Panc1 (cell line): ENCODE data around the gene LRRC4. TPM values are rescaled to one million over a fixed set of nuclear protein-coding genes. Genes with fewer than 3 reads are reported as not detected.

ENCODE experiments used
- ATAC-seq: fragments of 200-7000 bp; cut with Tn5 transposase; 2 replicates; pipeline ENCODE4 v1.9.1; 2020; ENCODE audit warnings: mild to moderate bottlenecking, moderate library complexity
- BruUV-seq: library from RNA; stranded (reverse); fragments of 400-500 nt; replicated peaks from 2 replicates; lab custom pipeline; 2021; lab: Mats Ljungman, UMichigan
- CTCF ChIA-PET: fragments of 300-600 bp; sonication (Branson Sonifier 250); formaldehyde crosslinking; loops from one replicate; lab custom pipeline; 2022; ENCODE audit warnings: antibody characterized with exemption; lab: Charles Lee
- POLR2A ChIA-PET: fragments of 300-600 bp; sonication (Branson Sonifier 250); formaldehyde crosslinking; loops from one replicate; lab custom pipeline; 2022; ENCODE audit warnings: antibody characterized with exemption; lab: Charles Lee
- DNase-seq: peaks from one replicate; pipeline ENCODE4 v3.0.0-alpha.2; 2010; ENCODE audit warnings: low read depth, low spot score
- H3K27ac ChIP-seq: 2 replicates; pipeline ENCODE4 v1.5.1; 2011; ENCODE audit warnings: mild to moderate bottlenecking, low read length, inconsistent platforms
- H3K27me3 ChIP-seq: fragments of 200-500 bp; sonication (Bioruptor generic); 2 replicates; pipeline ENCODE4 v1.6.0; 2014; ENCODE audit warnings: low read length, inconsistent platforms; ENCODE audit not compliant: control insufficient read depth, insufficient read depth
- H3K36me3 ChIP-seq: fragments of 200-500 bp; sonication (Bioruptor generic); 2 replicates; pipeline ENCODE4 v1.5.1; 2014; ENCODE audit warnings: inconsistent platforms, mild to moderate bottlenecking, low read length, moderate library complexity; ENCODE audit not compliant: control insufficient read depth, insufficient read depth
- H3K4me1 ChIP-seq: 2 replicates; pipeline ENCODE4 v1.5.1; 2011; ENCODE audit warnings: inconsistent platforms, mild to moderate bottlenecking, low read length, moderate library complexity; ENCODE audit not compliant: control insufficient read depth, insufficient read depth
- H3K4me3 ChIP-seq, 2 experiments: 2 replicates each; pipeline ENCODE4 v1.5.1; 2011 to 2012; ENCODE audit warnings: low read depth in 2 of 2, low read length in 2 of 2, mild to moderate bottlenecking in 2 of 2, inconsistent platforms in 1 of 2, moderate library complexity in 1 of 2
- H3K9me3 ChIP-seq: fragments of 200-500 bp; sonication (Bioruptor generic); 2 replicates; pipeline ENCODE4 v1.5.1; 2014; ENCODE audit warnings: low read depth, mild to moderate bottlenecking, inconsistent platforms, low read length, moderate library complexity; ENCODE audit not compliant: control insufficient read depth, insufficient read depth
- CTCF ChIP-seq: fragments of 450-650 bp; IDR thresholded peaks from 2 replicates; pipeline ENCODE4 v1.5.1; 2017; ENCODE audit warnings: mild to moderate bottlenecking
- POLR2AphosphoS5 ChIP-seq: IDR thresholded peaks from 2 replicates; pipeline ENCODE4 v1.6.1; 2012; ENCODE audit warnings: mild to moderate bottlenecking, low read depth, low read length, moderate library complexity
- REST ChIP-seq, 2 experiments: IDR thresholded peaks; 2 replicates each; pipeline ENCODE4 v1.6.1; 2011 to 2012; ENCODE audit warnings: low read depth in 2 of 2, control low read depth in 1 of 2, low read length in 1 of 2, mild to moderate bottlenecking in 1 of 2, moderate library complexity in 1 of 2; ENCODE audit not compliant: insufficient read depth in 1 of 2
- SIN3A ChIP-seq: IDR thresholded peaks from 2 replicates; pipeline ENCODE4 v1.6.1; 2012; ENCODE audit warnings: low read depth, mild to moderate bottlenecking, low read length, moderate library complexity, borderline replicate concordance; ENCODE audit not compliant: insufficient read depth
- TCF7L2 ChIP-seq: IDR thresholded peaks from 2 replicates; pipeline ENCODE4 v1.6.1; 2011; ENCODE audit warnings: mild to moderate bottlenecking, low read depth, low read length, inconsistent platforms
- in situ Hi-C: cut with HindIII; loops from 2 replicates; pipeline ENCODE4 v1.10.0; 2016; ENCODE audit warnings: low sequenced_read_pairs, low pct_unique_long_range_greater_than_20kb
- intact Hi-C: fragments of 100-400 bp; cut with micrococcal nuclease; formaldehyde crosslinking; loops from one replicate; pipeline ENCODE4 v1.10.0; 2022; ENCODE audit not compliant: unreplicated experiment
- total RNA-seq: library from RNA; stranded (reverse); gene quantifications from one replicate; pipeline ENCODE4 v1.2.1, GENCODE V29; 2021; ENCODE audit not compliant: unreplicated experiment

LRRC4 gene
- total RNA-seq, 1 experiment from 2014 or later = not detected

DNA sequence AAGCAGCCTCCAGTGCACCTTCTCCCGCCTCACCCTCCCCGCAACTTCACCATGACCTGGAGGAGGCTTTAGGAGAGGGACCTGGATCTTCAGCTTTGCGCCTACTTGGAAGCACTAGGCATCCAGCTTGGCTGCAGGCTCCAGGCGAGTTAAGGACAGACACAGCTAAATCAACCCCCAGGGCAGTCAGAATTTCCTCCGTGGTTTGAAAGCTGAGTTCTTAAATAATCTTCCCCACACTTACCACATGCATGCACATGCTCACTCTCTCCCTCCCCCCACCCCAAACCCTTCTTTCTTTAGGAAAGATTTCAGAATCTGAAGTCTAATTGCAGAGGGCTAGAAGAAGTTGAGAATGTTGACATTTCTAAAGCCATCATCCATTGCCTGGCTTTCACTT, 36.7 kb upstream of the LRRC4 start:
- no peak for TF ChIP-seq POLR2AphosphoS5
- TF ChIP-seq SIN3A = no peak
- no peak for TF ChIP-seq CTCF
- no peak for TF ChIP-seq TCF7L2
- TF ChIP-seq REST (IDR thresholded peaks at IDR 0.05; ENCODE audit: insufficient read depth in 1 of 2, low read depth in 2 of 2, low read length in 1 of 2) = no peak
- intact Hi-C loops (no loop called here), in situ Hi-C loops (no loop called here)
- POLR2A ChIA-PET = no interaction called here
- no peaks in the 10 kb centered on the region for H3K4me1 ChIP-seq
- no TSS peak for BruUV-seq
- no peak overlapping the region for H3K27ac ChIP-seq
- ATAC-seq (no peak), DNase-seq (no peak)
- H3K9me3 ChIP-seq = no peaks in the 10 kb centered on the region
- H3K4me3 ChIP-seq = no peak overlapping the region
- no peaks in the 10 kb centered on the region for H3K36me3 ChIP-seq
- no peaks in the 10 kb centered on the region for H3K27me3 ChIP-seq
- CTCF ChIA-PET = no interaction called here

DNA sequence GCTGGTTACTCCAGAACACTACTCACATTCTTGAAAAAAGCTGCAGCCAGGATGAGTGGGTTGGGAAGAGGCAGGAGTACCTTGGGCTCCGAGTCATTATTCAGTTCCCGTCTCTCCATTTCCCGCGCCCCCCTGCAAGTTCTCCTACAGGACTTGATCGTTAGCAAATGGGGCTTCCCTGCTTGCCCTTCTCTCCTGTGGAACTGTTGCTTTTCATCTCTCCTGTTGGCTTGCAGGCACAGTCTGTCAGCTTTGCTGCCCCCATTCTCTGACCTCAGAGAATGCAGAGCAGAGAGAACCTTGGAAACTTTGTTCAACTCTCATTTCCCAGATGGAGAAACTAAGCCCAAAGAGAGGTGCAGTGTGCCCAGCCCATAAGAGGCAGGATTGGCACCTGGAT, 35.6 kb upstream of the LRRC4 start:
- no peaks in the 10 kb centered on the region for H3K9me3 ChIP-seq
- H3K27me3 ChIP-seq = no peaks in the 10 kb centered on the region
- H3K27ac ChIP-seq = no peak overlapping the region
- intact Hi-C loops (no loop called here), in situ Hi-C loops (no loop called here)
- ATAC-seq (0 out of 2 replicates have a peak, but pooled peaks have one; percentile 15), DNase-seq (no peak)
- CTCF ChIA-PET = no interaction called here
- TF ChIP-seq POLR2AphosphoS5 (no peak), TCF7L2 (no peak), REST (IDR thresholded peaks at IDR 0.05; ENCODE audit: insufficient read depth in 1 of 2, low read depth in 2 of 2, low read length in 1 of 2) (no peak), SIN3A (no peak), CTCF (no peak)
- BruUV-seq = no TSS peak
- POLR2A ChIA-PET = no interaction called here
- no peaks in the 10 kb centered on the region for H3K36me3 ChIP-seq
- H3K4me3 ChIP-seq = no peak overlapping the region
- no peaks in the 10 kb centered on the region for H3K4me1 ChIP-seq
